Stimulated activated CD4-positive, alpha-beta T cell treated with anti-CD3 and anti-CD28 coated beads, Interleukin-1b, Interleukin-23, amount 100 ng/mL, for 4 hours (primary cell): ENCODE data around the gene ADRB2.
"Not testable (repeated sequence)": the region's sequence is repeated elsewhere in the genome, so short reads cannot be mapped to it uniquely, and the experiment has no call there.

Experiments used
- DNase-seq, 2 donors: peaks; one replicate each; pipeline ENCODE4 v3.0.0-alpha.2; 2020; ENCODE audit warnings: low read depth in 2 of 2

ADRB2 gene

GRCh38 chr5:148855249-148856008 is 29.0 kb downstream of the ADRB2 start:
- no peak for DNase-seq

GRCh38 chr5:148856009-148856367 is 29.6 kb downstream of the ADRB2 start:
- DNase-seq: no peak

GRCh38 chr5:148856424-148856823 is 30.0 kb downstream of the ADRB2 start:
- no peak for DNase-seq

GRCh38 chr5:148857474-148857873 is 31.1 kb downstream of the ADRB2 start:
- no peak for DNase-seq

- no peak for DNase-seq
Measured at GRCh38 chr5:148858106-148858505, 31.7 kb downstream of the ADRB2 start.

- no peak for DNase-seq
Measured at GRCh38 chr5:148858547-148858946, 32.1 kb downstream of the ADRB2 start.

- no peak for DNase-seq
Measured at GRCh38 chr5:148859703-148860102, 33.3 kb downstream of the ADRB2 start.

GRCh38 chr5:148860599-148860998 is 34.2 kb downstream of the ADRB2 start:
- DNase-seq: no peak

GRCh38 chr5:148861088-148861487 is 34.7 kb downstream of the ADRB2 start:
- no peak for DNase-seq

GRCh38 chr5:148861696-148862095 is 35.3 kb downstream of the ADRB2 start:
- no peak for DNase-seq

GRCh38 chr5:148864113-148864841 is 37.9 kb downstream of the ADRB2 start:
- no peak for DNase-seq

GRCh38 chr5:148866024-148866423 is 39.6 kb downstream of the ADRB2 start:
- DNase-seq: no peak

- no peak for DNase-seq
Measured at GRCh38 chr5:148873120-148873519, 46.7 kb downstream of the ADRB2 start.

GRCh38 chr5:148873690-148874485 is 47.5 kb downstream of the ADRB2 start:
- DNase-seq: no peak

GRCh38 chr5:148875205-148875875 is 48.9 kb downstream of the ADRB2 start:
- DNase-seq: no peak

GRCh38 chr5:148877436-148877835 is 51.0 kb downstream of the ADRB2 start:
- not testable (repeated sequence) for DNase-seq
